ENCODE results near the gene WFDC8. TPM values are rescaled to one million over a fixed set of nuclear protein-coding genes. Genes with fewer than 3 reads are reported as not detected.
"Not testable (repeated sequence)": the region's sequence is repeated elsewhere in the genome, so short reads cannot be mapped to it uniquely, and the experiment has no call there.

WFDC8 gene
- total RNA-seq, 3 donors from 2014 or later: not detected

DNA sequence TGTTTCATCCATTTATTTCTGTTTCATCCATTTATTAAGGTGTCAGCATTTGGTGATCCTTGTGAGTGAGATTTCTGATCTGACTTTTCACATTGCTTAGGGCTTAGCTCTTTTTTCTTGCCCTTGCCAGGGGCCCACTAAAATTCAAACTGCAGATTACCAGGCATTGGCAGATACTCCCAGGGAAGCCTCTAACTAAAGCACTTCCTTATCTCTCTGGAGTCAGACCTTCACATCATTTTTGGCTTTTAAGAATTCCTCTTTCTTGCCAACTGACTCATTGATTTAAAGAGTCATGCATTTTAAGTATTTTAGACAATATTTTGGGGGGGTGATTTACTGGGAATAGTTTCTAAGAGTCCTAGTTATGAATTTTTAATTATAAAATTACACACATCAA, 2.6 kb upstream of the WFDC8 start:
- H3K4me3 Mint-ChIP-seq: no peak overlapping the region
- H3K9me3 Mint-ChIP-seq: no peaks in the 10 kb centered on the region
- DNase-seq (no peak), ATAC-seq (no peak)
- no peaks in the 10 kb centered on the region for H3K36me3 Mint-ChIP-seq (ENCODE audit: insufficient read depth)
- peaks cover 25% of the 10 kb centered on the region for H3K27me3 Mint-ChIP-seq (ENCODE audit: low read depth)
- no peaks in the 10 kb centered on the region for H3K4me1 Mint-ChIP-seq (ENCODE audit: low read depth)

DNA sequence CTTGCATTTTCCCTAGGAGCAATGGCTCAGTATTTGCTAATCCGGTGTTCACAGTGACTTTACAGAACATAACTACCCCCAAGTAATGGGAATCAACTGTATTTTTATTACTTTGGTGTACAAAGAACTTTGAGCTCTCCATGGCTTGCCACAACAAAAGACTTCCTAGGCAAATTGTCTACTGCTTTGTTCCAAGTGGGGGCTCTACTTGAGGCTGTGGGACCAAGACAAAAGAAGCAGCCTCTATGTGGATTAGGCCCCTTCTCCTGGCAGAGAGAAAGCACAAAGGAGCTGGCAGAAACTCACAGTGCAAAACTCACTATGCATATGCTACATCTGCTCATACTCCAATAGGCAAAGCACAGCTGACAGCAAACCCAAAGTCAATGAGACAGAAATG, 853 bp downstream of the WFDC8 start:
- no peak for DNase-seq
- Mint-ChIP-seq H3K36me3 (ENCODE audit: insufficient read depth) (no peaks in the 10 kb centered on the region), H3K4me3 (no peak overlapping the region), H3K4me1 (ENCODE audit: low read depth) (no peaks in the 10 kb centered on the region), H3K9me3 (no peaks in the 10 kb centered on the region), H3K27me3 (ENCODE audit: low read depth) (peaks cover 28% of the 10 kb centered on the region)
- no peak for ATAC-seq

DNA sequence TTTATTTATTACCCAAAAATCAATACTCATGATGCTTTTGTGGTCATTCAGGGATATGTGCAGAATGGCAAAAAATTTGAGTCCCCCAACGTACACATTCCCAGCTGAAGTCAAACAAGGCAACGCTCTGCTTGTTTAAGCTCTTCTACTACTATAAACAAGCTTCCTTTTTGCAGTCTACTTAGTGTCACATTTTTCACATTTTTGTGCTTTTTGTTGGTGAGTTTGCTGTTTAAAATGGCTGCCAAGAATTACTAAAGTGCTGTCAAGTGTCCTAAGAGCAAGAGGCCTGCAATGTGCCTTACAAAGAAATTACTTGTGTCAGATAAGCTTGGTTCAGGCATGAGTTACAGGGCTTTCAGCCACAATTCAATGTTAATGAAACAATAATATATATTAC, 2.1 kb downstream of the WFDC8 start:
- ATAC-seq: no peak
- H3K36me3 Mint-ChIP-seq (ENCODE audit: insufficient read depth): no peaks in the 10 kb centered on the region
- H3K27me3 Mint-ChIP-seq (ENCODE audit: low read depth): peaks cover 34% of the 10 kb centered on the region
- no peaks in the 10 kb centered on the region for H3K9me3 Mint-ChIP-seq
- DNase-seq: no peak
- H3K4me1 Mint-ChIP-seq (ENCODE audit: low read depth): no peaks in the 10 kb centered on the region
- H3K4me3 Mint-ChIP-seq: no peak overlapping the region

DNA sequence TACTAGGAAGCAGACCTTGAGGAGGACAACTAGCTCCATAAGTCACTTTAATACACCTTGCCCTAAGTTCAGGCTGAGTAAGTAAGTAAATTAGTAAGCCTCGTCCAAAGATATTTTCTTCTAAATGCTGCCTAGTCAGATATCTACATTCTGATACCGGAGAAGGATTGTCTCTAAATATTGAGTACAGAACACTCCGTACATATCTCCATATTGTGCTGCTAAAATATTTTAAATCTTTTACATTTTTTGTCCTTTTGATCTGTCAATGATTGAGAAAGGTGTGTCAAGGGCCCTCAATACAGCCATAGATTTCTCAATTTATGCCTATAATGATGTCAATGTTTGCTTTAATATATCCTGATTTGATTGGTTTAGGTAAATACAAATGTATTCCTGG, 3.2 kb downstream of the WFDC8 start:
- Mint-ChIP-seq H3K4me3 (no peak overlapping the region), H3K4me1 (ENCODE audit: low read depth) (no peaks in the 10 kb centered on the region), H3K27me3 (ENCODE audit: low read depth) (peaks cover 31% of the 10 kb centered on the region), H3K9me3 (no peaks in the 10 kb centered on the region), H3K36me3 (ENCODE audit: insufficient read depth) (no peaks in the 10 kb centered on the region)
- DNase-seq (no peak), ATAC-seq (no peak)

DNA sequence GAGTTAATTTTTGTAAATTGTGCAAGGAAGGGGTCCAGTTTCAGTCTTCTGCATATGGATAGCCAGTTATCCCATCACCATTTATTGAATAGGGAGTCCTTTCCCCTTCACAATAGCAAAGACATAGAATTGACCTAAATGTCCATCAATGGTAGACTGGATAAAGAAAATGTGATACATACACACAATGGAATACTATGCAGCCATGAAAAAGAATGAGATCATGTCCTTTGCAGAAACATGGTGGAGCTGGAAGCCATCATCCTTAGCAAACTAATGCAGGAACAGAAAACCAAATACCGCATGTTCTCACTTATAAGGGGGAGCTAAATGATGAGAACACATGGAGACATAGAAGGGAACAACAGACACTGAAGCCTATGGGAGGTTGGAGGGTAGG, 9.4 kb downstream of the WFDC8 start:
- not testable (repeated sequence) for H3K4me1 Mint-ChIP-seq (ENCODE audit: low read depth); ATAC-seq; DNase-seq; H3K4me3 Mint-ChIP-seq; H3K9me3 Mint-ChIP-seq; H3K36me3 Mint-ChIP-seq (ENCODE audit: insufficient read depth)
- peaks cover 20% of the 10 kb centered on the region for H3K27me3 Mint-ChIP-seq (ENCODE audit: low read depth)

DNA sequence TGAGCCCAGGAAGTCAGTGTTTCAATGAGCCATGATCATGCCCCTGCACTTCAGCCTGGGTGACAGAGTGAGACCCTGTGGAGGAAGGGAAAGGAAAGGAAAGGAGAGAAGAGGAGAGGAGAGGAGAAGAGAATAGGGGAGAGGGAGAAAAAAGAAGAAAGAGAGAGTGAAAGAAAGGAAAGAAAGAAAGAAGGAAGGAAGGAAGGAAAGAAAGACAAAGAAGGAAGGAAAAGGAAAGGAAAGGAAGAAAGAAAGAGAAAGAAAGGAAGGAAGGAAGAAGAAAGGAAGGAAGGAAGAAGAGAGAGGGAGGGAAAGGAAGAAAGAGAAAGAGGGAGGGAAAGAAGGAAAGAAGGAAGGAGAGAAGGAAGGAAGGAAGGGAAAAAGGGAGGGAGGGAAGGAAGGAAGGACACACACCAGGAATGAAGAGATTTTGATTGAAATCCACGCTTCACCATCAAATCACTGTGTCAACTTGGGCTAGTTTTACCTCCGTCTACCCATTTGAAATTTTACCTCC, 14.3 kb downstream of the WFDC8 start:
- H3K36me3 Mint-ChIP-seq (ENCODE audit: insufficient read depth): no peaks in the 10 kb centered on the region
- no peaks in the 10 kb centered on the region for H3K9me3 Mint-ChIP-seq
- H3K27me3 Mint-ChIP-seq (ENCODE audit: low read depth): peaks cover 21% of the 10 kb centered on the region
- DNase-seq (no peak), ATAC-seq (no peak)
- H3K4me3 Mint-ChIP-seq: no peak overlapping the region
- H3K4me1 Mint-ChIP-seq (ENCODE audit: low read depth): no peaks in the 10 kb centered on the region

DNA sequence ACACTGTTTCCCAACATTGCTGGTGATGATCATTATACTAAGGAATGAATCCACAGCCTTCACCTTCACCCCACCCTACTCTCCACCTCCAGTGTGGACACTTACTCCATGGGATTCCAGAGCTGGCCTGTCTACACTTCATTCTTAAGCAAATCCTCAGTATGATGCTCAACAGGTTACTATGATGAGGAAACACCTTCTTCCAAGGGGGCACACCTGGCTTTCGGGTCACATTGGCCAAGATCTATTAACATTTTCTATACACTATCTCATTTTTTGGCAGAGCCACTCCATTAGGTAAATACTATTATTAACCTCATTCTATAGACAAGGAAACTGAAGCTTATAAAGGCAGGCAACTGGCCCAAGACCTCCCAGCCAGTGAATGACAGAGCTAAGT, 23.9 kb downstream of the WFDC8 start:
- H3K4me3 Mint-ChIP-seq: no peak overlapping the region
- H3K4me1 Mint-ChIP-seq (ENCODE audit: low read depth): no peaks in the 10 kb centered on the region
- H3K9me3 Mint-ChIP-seq: no peaks in the 10 kb centered on the region
- ATAC-seq: no peak
- no peak for DNase-seq
- H3K27me3 Mint-ChIP-seq (ENCODE audit: low read depth): peaks cover 20% of the 10 kb centered on the region
- no peaks in the 10 kb centered on the region for H3K36me3 Mint-ChIP-seq (ENCODE audit: insufficient read depth)

DNA sequence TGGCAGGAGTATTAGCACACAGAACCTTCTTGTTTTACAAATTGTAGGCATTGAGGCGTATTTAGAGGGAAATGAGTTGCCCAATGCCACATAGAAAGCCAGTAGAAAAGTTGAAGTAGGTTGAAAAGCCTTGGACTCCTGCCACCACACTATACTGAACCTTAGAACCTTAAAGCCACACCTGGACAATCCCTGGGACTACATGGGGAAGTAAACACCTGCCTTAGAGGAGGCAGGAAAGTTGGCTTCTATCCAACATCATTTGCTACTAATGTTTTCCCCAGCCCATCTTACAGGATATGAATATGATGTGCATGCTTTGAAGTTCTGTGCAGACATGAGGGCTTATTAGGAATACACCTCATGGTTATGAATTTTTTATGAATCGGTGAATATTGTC, 26.6 kb downstream of the WFDC8 start:
- peaks cover 25% of the 10 kb centered on the region for H3K27me3 Mint-ChIP-seq (ENCODE audit: low read depth)
- DNase-seq (no peak), ATAC-seq (no peak)
- H3K36me3 Mint-ChIP-seq (ENCODE audit: insufficient read depth): no peaks in the 10 kb centered on the region
- no peaks in the 10 kb centered on the region for H3K4me1 Mint-ChIP-seq (ENCODE audit: low read depth)
- H3K4me3 Mint-ChIP-seq: no peak overlapping the region
- H3K9me3 Mint-ChIP-seq: no peaks in the 10 kb centered on the region

DNA sequence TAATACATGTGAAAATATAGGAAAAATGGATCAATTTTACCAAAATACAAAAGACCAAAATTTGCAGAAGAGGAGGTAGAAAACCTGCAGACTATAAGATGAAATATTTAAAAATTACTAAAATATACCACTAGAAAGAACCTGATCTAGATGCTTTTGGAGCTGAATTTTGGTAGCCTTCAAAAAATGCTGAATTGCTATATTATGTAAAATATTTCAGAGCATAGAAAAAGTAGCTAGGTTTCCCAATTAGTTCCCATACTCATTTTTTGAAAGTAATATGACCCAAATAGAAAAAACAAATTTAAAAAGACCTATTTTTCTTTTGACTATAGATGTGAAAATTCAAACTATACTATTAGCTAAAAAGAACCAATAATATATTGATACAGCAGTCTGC, 28.3 kb downstream of the WFDC8 start:
- ATAC-seq: no peak
- no peaks in the 10 kb centered on the region for H3K36me3 Mint-ChIP-seq (ENCODE audit: insufficient read depth)
- no peak for DNase-seq
- H3K4me3 Mint-ChIP-seq: no peak overlapping the region
- H3K9me3 Mint-ChIP-seq: no peaks in the 10 kb centered on the region
- H3K4me1 Mint-ChIP-seq (ENCODE audit: low read depth): no peaks in the 10 kb centered on the region
- peaks cover 31% of the 10 kb centered on the region for H3K27me3 Mint-ChIP-seq (ENCODE audit: low read depth)

DNA sequence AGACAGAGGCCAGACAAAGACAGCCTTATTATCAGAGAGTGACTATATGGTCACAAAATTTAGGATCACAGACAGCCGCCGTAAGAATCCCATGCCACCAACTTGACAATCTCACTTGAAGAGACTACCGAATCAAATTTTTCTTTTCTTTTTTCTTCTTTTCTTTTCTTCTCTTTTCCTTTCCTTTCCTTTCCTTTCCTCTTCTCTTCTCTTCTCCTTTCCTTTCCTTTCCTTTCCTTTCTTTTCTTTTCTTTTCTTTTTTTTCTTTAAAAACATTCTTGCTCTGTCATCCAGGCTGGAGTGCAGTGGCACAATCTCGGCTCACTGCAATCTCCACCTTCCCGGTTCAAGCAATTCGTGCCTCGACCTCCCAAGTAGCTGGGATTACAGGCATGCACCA, 30.7 kb downstream of the WFDC8 start:
- DNase-seq (no peak), ATAC-seq (no peak)
- Mint-ChIP-seq H3K36me3 (ENCODE audit: insufficient read depth) (no peaks in the 10 kb centered on the region), H3K27me3 (ENCODE audit: low read depth) (peaks cover 41% of the 10 kb centered on the region), H3K9me3 (no peaks in the 10 kb centered on the region), H3K4me1 (ENCODE audit: low read depth) (no peaks in the 10 kb centered on the region), H3K4me3 (no peak overlapping the region)

DNA sequence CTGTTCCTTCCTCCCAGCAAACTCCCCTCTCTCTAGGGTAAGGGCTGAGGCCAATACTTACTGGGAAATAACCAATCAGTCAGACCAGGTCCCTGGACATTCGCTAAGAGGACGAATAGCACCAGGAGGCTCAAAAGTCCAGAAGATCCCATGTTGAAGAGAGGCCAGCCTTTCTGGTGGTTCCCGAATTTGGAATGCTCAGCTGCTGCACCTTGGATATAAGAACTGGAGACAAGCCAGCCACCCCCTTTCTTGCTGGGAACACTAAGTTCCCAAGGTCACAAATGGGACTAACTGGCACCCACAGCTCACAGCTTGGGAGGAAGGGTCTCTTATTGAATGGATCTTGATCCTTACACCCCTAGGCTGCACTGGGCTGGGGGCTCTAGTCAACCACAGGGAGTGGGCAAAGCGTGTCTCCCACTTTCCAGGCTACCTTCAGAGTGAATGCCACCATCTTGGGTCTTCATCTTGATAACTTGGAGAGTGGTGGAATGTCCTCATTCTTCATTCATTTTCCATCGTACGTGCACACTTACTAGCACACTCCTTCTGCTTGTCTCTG, 31.8 kb downstream of the WFDC8 start, which contains the start of gene EPPIN:
Gene EPPIN (minus strand): TSS at position 196 of the 565 bp plus-strand sequence. CDS start 44 bp downstream, at position 152.
- Mint-ChIP-seq H3K36me3 (ENCODE audit: insufficient read depth) (no peaks in the 10 kb centered on the region), H3K4me1 (ENCODE audit: low read depth) (no peaks in the 10 kb centered on the region), H3K27me3 (ENCODE audit: low read depth) (peaks cover 41% of the 10 kb centered on the region), H3K4me3 (no peak within 1 kb of the TSS), H3K9me3 (no peaks in the 10 kb centered on the region)
- DNase-seq (no peak), ATAC-seq (no peak)

DNA sequence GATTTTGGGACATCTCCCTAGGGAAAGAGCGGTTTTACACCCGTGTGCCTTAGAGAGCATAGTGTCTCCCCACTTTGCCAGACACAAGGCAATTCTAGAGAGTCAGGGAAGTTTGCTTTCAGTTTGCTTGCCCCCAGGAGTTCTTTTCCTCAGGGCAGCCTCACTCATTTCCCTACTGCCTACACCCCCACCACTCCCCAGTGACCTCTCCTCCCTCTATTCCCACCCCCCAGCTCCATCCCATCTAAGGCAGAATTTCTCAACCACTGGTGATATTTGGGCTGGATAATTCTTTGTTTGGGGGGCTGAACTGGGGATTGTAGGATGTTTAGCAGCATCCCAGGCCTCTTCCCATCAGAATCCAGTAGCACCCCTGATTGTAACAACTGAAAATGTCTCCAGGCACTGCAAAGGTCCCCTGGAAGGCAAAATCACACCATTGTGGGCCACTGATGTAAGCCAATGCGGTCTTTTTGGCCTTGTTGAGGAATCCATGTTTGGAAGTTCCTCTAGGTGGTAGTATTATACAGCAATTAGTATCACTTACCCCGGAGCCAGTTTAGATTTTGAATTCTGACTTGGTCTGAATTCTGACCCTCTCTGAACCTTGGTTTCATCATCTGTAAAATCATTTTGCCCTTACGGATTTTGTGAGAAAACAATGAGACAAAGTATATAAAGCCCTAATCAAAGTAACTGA, 33.2 kb downstream of the WFDC8 start:
- Mint-ChIP-seq H3K27me3 (ENCODE audit: low read depth) (peaks cover 46% of the 10 kb centered on the region), H3K4me1 (ENCODE audit: low read depth) (no peaks in the 10 kb centered on the region), H3K4me3 (no peak overlapping the region), H3K9me3 (no peaks in the 10 kb centered on the region), H3K36me3 (ENCODE audit: insufficient read depth) (no peaks in the 10 kb centered on the region)
- ATAC-seq (peak in 1 of 2 donors; percentile 46), DNase-seq (no peak)

DNA sequence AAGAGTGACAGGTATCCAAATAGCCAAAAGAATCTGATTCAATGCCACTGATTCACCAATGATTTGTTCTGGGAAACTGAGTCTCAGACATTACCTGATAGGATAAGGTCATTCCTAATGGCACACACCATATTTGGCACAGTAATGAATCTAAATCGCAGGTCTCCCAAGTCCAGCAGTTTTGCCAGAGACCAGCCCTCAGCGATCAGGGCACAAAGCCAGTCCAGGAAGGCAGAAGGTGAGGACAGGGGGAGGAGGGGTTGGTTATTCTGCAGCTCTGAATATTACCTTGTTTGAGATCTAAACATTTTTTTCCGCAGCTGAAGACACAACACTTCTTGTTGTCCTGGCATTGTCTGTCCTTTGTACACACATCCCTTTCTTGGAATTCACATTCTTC, 33.7 kb downstream of the WFDC8 start:
- no peak overlapping the region for H3K4me3 Mint-ChIP-seq
- ATAC-seq (no peak), DNase-seq (no peak)
- H3K36me3 Mint-ChIP-seq (ENCODE audit: insufficient read depth): no peaks in the 10 kb centered on the region
- no peaks in the 10 kb centered on the region for H3K4me1 Mint-ChIP-seq (ENCODE audit: low read depth)
- peaks cover 49% of the 10 kb centered on the region for H3K27me3 Mint-ChIP-seq (ENCODE audit: low read depth)
- no peaks in the 10 kb centered on the region for H3K9me3 Mint-ChIP-seq

DNA sequence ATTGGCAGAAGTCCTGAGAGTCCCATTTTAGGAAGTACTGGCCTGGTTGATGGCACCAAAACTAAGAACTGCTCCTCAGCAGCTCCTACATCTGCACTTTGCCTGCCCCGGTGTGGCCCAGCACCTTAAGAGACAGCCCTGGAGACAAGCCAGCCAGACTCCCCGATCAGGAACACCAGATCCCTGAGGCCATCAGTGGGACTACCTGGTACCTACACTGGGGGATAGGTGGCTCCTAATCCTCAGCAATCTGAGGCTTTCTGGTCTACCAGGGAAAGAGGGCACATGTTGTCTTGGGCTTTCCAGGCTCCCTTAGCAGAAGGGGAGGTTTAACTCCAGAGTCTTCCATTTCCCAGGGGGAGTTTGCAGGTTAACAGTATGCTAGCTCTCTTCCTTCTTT, 39.7 kb downstream of the WFDC8 start, which contains the start of gene WFDC6:
Gene WFDC6 (minus strand): TSS at position 101 of the 400 bp plus-strand sequence. CDS start 75 bp downstream, at position 26.
- Mint-ChIP-seq H3K36me3 (ENCODE audit: insufficient read depth) (no peaks in the 10 kb centered on the region), H3K9me3 (no peaks in the 10 kb centered on the region), H3K4me3 (no peak within 1 kb of the TSS), H3K27me3 (ENCODE audit: low read depth) (peaks cover 44% of the 10 kb centered on the region), H3K4me1 (ENCODE audit: low read depth) (no peaks in the 10 kb centered on the region)
- ATAC-seq: no peak
- DNase-seq: no peak

DNA sequence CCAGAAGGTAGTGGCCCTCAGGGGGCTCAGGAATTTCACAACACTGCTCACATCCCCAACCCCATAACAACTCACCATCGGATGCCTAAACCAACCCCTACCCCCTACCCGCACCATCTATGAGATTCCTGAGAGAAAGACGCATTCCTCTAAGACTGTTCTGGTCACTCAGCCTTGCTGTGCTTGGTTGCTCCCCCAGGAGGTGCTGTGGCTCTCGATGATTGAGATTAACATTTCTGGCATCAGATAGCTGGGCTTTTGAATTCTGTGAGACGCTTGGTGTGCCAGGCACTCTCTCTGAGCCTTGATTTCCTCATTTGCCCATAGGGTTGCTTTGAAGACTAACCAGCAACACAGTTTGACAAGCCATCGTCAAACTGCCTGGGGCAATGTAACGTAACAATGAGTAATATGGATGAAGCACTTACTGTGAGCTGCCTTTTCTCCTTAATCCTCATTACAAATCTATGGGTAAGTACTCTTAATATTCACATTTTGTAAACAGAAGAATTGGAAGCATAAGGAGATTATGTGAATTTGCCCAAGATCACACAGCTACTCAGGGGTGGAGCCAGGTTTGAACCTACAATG, 40.8 kb downstream of the WFDC8 start:
- H3K36me3 Mint-ChIP-seq (ENCODE audit: insufficient read depth): no peaks in the 10 kb centered on the region
- H3K4me3 Mint-ChIP-seq: no peak overlapping the region
- no peaks in the 10 kb centered on the region for H3K4me1 Mint-ChIP-seq (ENCODE audit: low read depth)
- ATAC-seq: no peak
- H3K27me3 Mint-ChIP-seq (ENCODE audit: low read depth): peaks cover 39% of the 10 kb centered on the region
- DNase-seq: no peak
- H3K9me3 Mint-ChIP-seq: no peaks in the 10 kb centered on the region

Data from activated T-cell treated with anti-CD3 and anti-CD28 coated beads, Interleukin-2, amount 50 U/mL, for 4 hours (primary cell).